GM06990 (cell line): ENCODE measurements around the gene CCDC148.

Experiments
- DNase-seq: peaks from one replicate; pipeline ENCODE4 v3.0.0-alpha.2; 2011; ENCODE audit not compliant: insufficient read length; ENCODE audit errors: extremely low read depth
- H3K27me3 ChIP-seq: replicated peaks from 2 replicates; pipeline ENCODE4 v1.6.0; 2011; ENCODE audit warnings: low read length; ENCODE audit not compliant: control insufficient read depth, insufficient read depth
- H3K36me3 ChIP-seq: 2 replicates; pipeline ENCODE4 v1.5.1; 2011; ENCODE audit warnings: low read length; ENCODE audit not compliant: control insufficient read depth, insufficient read depth
- H3K4me3 ChIP-seq: replicated peaks from 2 replicates; pipeline ENCODE4 v1.5.1; 2011; ENCODE audit warnings: low read depth, mild to moderate bottlenecking, control low read depth, low read length
- CTCF ChIP-seq: IDR thresholded peaks from 2 replicates; pipeline ENCODE4 v1.5.1; 2011; ENCODE audit warnings: low read length, control low read depth, mild to moderate bottlenecking, inconsistent platforms; ENCODE audit not compliant: insufficient read depth, poor library complexity, severe bottlenecking

CCDC148 gene

GRCh38 chr2:158255257-158255656 lies 201.3 kb downstream of the CCDC148 start:
- H3K27me3 ChIP-seq: no peaks in the 10 kb centered on the region
- H3K4me3 ChIP-seq: no peak overlapping the region
- no peaks in the 10 kb centered on the region for H3K36me3 ChIP-seq
- no peak for TF ChIP-seq CTCF
- no peak for DNase-seq

GRCh38 chr2:158253170-158253569 lies 203.4 kb downstream of the CCDC148 start:
- Histone ChIP-seq H3K36me3 (no peaks in the 10 kb centered on the region), H3K4me3 (no peak overlapping the region), H3K27me3 (no peaks in the 10 kb centered on the region)
- TF ChIP-seq CTCF: no peak
- DNase-seq: no peak

- TF ChIP-seq CTCF: no peak
- no peak for DNase-seq
- H3K27me3 ChIP-seq: no peaks in the 10 kb centered on the region
- no peaks in the 10 kb centered on the region for H3K36me3 ChIP-seq
- no peak overlapping the region for H3K4me3 ChIP-seq
These were observed 205.2 kb downstream of the CCDC148 start for GRCh38 chr2:158251356-158251755.

GRCh38 chr2:158243392-158243791 lies 213.2 kb downstream of the CCDC148 start:
- TF ChIP-seq CTCF: no peak
- no peaks in the 10 kb centered on the region; the same call in 1 of the 2 replicates for H3K27me3 ChIP-seq
- DNase-seq: no peak
- no peak overlapping the region for H3K4me3 ChIP-seq
- H3K36me3 ChIP-seq: no peaks in the 10 kb centered on the region

GRCh38 chr2:158242280-158242679 lies 214.3 kb downstream of the CCDC148 start:
- no peaks in the 10 kb centered on the region for H3K36me3 ChIP-seq
- H3K27me3 ChIP-seq: no peaks in the 10 kb centered on the region; the same call in 1 of the 2 replicates
- DNase-seq: no peak
- TF ChIP-seq CTCF: no peak
- no peak overlapping the region for H3K4me3 ChIP-seq

DNA sequence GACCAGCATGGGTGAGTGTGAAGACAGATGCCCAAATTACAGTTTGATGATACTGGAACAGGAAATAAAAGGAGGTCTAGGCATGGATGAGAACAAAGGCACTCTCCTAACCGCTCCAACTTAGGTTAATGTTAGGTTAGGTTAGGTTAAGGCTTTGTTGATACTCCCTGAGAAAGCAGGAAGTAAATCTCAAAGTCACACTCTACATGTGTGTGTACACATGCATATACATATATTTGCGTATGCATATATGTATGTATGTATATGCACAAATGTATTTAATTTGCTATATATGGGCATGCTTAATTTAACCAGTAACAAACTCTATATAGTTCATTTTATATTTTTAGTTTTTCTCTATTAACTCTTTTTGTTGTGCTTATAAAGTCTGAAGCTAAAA lies 215.6 kb downstream of the CCDC148 start:
- no peak for TF ChIP-seq CTCF
- DNase-seq: no peak

More for the DNA sequence above, 215.6 kb downstream of the CCDC148 start:
- Histone ChIP-seq H3K27me3 (no peaks in the 10 kb centered on the region; the same call in none of the 2 replicates), H3K4me3 (no peak overlapping the region), H3K36me3 (no peaks in the 10 kb centered on the region)
